HG02588 (cell line): ENCODE results near the gene PTTG1IP.
"Not testable (repeated sequence)": the region's sequence is repeated elsewhere in the genome, so short reads cannot be mapped to it uniquely, and the experiment has no call there.

Experiments used
- ATAC-seq: cut with Tn5 transposase; IDR thresholded peaks from one replicate; pipeline ENCODE4 v1.9.1; 2021; ENCODE audit warnings: mild to moderate bottlenecking, moderate library complexity; ENCODE audit not compliant: unreplicated experiment

PTTG1IP gene

DNA sequence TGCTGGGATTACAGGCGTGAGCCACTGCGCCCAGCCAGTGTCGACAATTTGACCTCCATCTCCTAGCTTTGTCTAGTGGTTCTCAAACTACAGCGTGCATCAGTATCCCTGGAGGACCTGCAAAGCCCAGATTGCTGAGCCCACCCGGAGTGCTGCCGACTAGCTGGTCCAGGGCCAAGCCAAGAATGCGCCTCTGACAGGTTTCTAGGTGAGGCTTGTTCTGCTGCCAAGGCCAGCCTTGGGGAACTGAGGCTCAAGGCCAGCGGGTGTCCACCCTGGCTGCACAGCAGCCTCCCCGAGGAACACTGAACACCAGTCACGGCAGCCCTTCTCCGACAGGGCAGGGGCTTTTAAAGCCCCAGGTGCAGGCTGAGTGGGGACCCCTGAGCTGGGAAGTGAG is 9.8 kb upstream of the PTTG1IP start:
- ATAC-seq, result no peak

GRCh38 chr21:44881198-44881872 is 7.8 kb upstream of the PTTG1IP start:
- ATAC-seq, result no peak

GRCh38 chr21:44880405-44881197 is 7.1 kb upstream of the PTTG1IP start:
- no peak for ATAC-seq

GRCh38 chr21:44879238-44879637 is 5.7 kb upstream of the PTTG1IP start:
- ATAC-seq, result not testable (repeated sequence)

DNA sequence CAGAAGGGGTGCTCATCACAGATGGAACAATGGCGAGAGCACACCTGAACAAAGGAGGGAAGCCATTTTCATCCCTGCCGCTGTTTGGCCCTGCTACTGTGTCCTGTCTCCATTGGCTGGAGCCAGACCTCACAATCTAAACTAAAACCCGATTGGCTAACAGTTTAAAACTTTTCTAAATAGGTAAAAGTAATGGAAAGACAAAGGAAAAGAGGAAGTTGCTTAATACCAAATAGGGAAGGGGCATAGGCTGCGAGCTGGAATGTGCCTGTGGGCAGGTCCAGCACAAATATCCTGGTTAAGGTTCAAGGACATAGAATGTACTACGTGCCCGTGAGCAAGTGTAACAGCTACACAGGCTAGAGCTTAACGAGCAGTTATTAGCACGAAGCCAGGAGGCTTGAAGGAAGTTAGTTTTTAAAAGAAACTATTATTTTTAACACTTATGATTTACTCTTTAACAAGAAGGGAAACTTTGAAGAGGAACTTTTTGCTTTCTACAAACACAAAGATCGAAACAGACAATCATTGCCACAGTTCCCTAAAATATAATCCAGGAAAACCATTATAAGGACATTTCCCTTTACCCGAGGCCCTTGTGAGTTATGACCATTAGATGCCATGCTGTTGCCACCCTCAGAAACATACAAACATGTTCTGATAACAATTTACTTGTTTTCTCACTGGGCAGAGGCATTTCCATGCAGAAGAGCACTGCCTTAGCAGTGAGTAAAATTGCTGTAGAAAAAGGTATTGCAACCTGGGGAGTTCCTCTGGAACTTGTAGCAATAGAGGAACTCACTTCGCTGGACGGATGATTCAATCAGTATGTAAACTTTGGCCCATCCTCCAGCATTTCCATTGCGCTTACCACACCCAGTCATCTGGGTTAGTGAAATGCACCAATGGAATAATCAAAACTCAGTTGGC is 4.8 kb upstream of the PTTG1IP start:
- ATAC-seq, result no peak

GRCh38 chr21:44876849-44877575 is 3.5 kb upstream of the PTTG1IP start:
- no peak for ATAC-seq

DNA sequence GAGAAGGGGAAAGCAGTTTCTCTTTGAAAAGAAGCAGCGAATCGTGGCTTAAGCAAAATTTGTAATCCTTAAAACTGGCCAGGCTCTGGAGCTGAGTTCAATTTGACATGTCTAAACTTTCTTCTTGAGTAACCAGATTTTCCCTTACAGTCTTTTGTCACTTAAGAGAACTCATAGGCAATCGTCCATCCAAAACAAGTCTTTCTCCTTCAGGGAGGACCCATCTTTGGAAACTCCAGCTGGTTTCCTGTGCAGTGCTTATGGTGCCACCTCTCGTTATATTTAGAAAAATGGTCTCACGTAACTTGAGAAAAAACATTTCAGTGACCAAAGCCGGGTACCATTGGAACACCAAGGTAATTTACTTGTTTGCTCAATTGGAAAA is 1.8 kb upstream of the PTTG1IP start:
- ATAC-seq, result no peak

- no peak for ATAC-seq
These were observed 1.2 kb upstream of the PTTG1IP start for GRCh38 chr21:44874497-44875315.

- peak; percentile 4 for ATAC-seq
These were observed 678 bp upstream of the PTTG1IP start for GRCh38 chr21:44874240-44874496.

GRCh38 chr21:44872649-44873355 is 688 bp downstream of the PTTG1IP start:
- peak; percentile 0 for ATAC-seq

- no peak for ATAC-seq
These were observed 1.2 kb downstream of the PTTG1IP start for GRCh38 chr21:44872323-44872648.

DNA sequence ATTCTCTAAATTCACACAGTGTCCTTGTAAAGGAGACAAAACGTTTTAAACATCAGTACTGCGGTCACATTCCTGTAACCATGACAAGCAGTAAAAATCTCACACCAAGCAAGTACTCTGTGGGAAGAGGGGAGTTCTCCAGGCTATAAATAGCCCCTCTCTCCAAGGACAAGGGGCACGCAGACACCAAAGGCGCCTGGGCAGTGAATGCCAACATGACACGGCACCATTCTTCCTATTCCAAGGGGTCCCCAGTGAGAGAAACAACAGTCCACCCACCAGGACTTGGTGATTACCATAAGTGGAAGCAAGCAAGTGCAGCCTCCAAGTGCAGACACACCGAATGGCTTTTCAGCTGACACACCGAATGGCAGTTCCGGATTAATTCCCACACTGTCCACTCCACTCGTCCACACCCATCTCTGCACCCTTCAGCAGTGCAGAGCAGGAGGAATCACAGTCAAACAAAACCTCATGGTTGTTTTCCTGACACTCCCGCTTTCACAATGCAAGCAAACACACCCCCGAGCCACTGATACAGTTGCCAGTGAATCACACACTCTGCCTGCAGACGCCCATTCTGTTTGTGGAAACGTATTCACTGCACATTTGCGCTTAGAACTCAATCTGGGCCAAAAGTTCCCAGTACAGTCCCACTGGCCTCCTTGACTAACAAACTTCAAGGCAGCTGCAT is 1.8 kb downstream of the PTTG1IP start:
- ATAC-seq, result no peak

GRCh38 chr21:44870748-44871495 is 2.6 kb downstream of the PTTG1IP start:
- ATAC-seq, result no peak

DNA sequence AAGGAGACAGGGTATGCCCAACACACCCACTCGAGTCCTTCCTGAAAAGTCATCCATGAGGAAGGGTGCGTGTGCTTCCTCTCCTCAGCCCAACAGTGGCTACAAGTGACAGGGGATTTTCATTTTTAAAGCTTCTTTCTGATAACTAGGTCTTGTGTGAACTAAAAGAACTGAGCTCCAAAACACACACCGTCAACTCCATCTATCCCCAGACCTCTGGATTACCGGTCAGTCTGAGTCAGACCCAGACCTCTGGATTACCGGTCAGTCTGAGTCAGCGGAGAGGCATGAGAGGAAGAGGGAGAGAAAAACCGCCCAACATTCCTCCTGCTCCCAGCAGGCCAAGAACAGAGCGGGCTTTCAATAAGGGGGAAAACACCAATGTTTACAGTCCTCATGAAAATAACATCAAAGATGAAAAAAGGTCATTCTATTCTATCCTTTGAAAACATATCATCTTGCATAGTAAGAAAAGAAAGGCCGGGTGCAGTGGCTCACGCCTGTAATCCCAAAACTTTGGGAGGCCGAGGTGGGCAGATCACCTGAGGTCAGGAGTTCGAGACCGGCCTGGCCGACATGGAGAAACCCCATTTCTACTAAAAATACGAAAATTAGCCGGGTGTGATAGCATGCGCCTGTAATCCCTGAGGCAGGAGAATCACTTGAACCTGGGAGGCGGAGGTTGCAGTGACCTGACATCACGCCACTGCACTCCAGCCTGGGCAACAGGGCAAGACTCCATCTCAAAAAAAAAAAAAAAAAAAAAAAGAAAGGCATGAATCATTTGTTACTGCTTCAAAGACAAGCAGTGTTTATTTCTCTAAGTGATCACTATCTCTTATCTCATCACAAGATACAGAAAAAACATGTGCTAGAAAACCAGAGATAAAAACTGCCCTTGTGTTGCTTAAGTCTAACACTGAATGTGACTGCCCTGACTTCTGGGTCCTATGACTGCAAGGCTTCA is 3.4 kb downstream of the PTTG1IP start:
- no peak for ATAC-seq

- ATAC-seq, result no peak
These were observed 4.8 kb downstream of the PTTG1IP start for GRCh38 chr21:44868707-44869106.

DNA sequence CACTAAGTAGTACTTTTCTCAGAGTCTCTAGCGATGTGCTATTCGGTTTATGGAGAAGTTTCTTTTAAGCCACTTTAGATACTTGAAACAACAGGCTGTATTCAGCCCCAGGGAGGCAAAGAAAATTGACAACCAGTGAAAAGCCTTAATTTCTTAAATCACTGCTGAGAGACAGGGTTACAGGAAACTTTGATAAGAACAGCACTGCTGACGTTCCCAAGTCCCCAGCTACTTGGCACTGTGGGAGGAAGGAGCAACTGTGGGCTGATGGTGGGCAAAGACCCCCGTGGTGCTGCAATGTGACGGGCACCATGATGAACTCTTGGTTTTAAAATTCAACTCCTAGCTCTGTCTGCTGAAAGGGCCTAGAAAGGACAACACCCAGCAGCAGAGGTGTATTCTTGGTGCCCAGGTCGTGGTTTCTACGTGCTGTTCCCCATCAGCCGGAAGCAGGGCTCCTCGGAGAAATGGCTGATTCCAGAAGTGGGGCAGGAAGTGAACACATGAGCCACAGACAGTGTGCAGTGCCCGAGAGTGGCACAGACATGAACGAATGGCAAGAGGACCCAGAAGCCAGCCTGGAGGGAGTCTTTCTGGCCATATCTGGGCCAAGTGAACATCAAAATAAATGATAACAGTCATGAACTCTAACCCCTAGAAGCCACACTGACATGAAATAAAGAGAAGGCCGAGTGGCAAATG is 5.3 kb downstream of the PTTG1IP start:
- no peak for ATAC-seq

GRCh38 chr21:44867464-44867863 is 6.0 kb downstream of the PTTG1IP start:
- no peak for ATAC-seq
